Upper lobe of right lung (tissue), 1 donor: ENCODE results near the gene ASIC2. TPM values are rescaled to one million over a fixed set of nuclear protein-coding genes. Genes with fewer than 3 reads are reported as not detected.
A peak's percentile ranks its signal among the peaks of the same experiment; 100 is the strongest.

Source experiments
- ATAC-seq: fragments of 200-7000 bp; cut with Tn5 transposase; one replicate; pipeline ENCODE4 v1.9.1; 2020; ENCODE audit warnings: mild to moderate bottlenecking, moderate library complexity
- DNase-seq: peaks from one replicate; pipeline ENCODE4 v3.0.0-alpha.2; 2020
- H3K27ac ChIP-seq: fragments of 200-600 bp; one replicate; pipeline ENCODE4 v1.8.0; 2022
- H3K27me3 ChIP-seq: fragments of 200-600 bp; one replicate; pipeline ENCODE4 v1.8.0; 2022; ENCODE audit warnings: mild to moderate bottlenecking
- H3K36me3 ChIP-seq: fragments of 200-600 bp; one replicate; pipeline ENCODE4 v1.8.0; 2022
- H3K4me1 ChIP-seq: fragments of 200-600 bp; one replicate; pipeline ENCODE4 v1.8.0; 2022
- H3K4me3 ChIP-seq: fragments of 200-600 bp; one replicate; pipeline ENCODE4 v1.8.0; 2022; ENCODE audit warnings: mild to moderate bottlenecking
- H3K9me3 ChIP-seq: fragments of 200-600 bp; one replicate; pipeline ENCODE4 v1.8.0; 2022
- intact Hi-C: fragments of 100-400 bp; cut with DNase I; formaldehyde crosslinking; loops from one replicate; pipeline ENCODE4 v1.11.0; 2022
- total RNA-seq: library from RNA; stranded (reverse); fragmentation: NEBNext Ultra II Directional; extraction: Animal tissue kit (Norgen Biotek cat#: 25700); gene quantifications from one replicate; pipeline ENCODE4 v1.2.1, GENCODE V29; 2021
- TF ChIP-seq, protein P1 (sequence below): fragments of 200-600 bp; IDR thresholded peaks from one replicate; pipeline ENCODE4 v1.8.0; 2022; ENCODE audit warnings: antibody characterized with exemption
- donor health status: DM: no; HTN: yes; CAD: no; lungs with severe emphysema.

ASIC2 gene
- total RNA-seq, 1 donor from 2014 or later = not detected

DNA sequence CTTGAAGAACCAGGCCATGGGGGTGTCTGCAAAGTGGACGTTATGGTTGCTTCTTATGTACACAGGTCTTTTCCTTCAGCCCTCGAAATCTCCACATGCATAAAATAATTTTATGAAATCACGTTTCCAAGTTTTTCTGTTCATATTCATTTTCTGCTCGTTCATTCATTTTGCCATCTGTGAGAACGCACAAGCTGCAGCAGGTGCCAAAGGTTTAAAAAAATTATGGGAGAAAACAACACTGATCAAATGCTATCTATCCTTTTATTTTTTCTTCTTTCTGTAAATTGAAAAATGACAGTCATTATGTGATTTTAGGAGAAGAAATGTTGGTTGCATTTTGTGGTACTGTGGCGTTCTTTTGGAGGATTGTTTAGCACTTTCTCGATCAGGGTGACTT, 285.9 kb downstream of the ASIC2 start:
- Histone ChIP-seq H3K27ac (no peak overlapping the region), H3K4me1 (no peaks in the 10 kb centered on the region), H3K9me3 (no peaks in the 10 kb centered on the region), H3K36me3 (no peaks in the 10 kb centered on the region), H3K4me3 (no peak overlapping the region), H3K27me3 (no peaks in the 10 kb centered on the region)
- no peak for ATAC-seq
- DNase-seq = no peak
- intact Hi-C loops = no loop called here
- TF ChIP-seq, protein P1, sequence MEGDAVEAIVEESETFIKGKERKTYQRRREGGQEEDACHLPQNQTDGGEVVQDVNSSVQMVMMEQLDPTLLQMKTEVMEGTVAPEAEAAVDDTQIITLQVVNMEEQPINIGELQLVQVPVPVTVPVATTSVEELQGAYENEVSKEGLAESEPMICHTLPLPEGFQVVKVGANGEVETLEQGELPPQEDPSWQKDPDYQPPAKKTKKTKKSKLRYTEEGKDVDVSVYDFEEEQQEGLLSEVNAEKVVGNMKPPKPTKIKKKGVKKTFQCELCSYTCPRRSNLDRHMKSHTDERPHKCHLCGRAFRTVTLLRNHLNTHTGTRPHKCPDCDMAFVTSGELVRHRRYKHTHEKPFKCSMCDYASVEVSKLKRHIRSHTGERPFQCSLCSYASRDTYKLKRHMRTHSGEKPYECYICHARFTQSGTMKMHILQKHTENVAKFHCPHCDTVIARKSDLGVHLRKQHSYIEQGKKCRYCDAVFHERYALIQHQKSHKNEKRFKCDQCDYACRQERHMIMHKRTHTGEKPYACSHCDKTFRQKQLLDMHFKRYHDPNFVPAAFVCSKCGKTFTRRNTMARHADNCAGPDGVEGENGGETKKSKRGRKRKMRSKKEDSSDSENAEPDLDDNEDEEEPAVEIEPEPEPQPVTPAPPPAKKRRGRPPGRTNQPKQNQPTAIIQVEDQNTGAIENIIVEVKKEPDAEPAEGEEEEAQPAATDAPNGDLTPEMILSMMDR = no peak

DNA sequence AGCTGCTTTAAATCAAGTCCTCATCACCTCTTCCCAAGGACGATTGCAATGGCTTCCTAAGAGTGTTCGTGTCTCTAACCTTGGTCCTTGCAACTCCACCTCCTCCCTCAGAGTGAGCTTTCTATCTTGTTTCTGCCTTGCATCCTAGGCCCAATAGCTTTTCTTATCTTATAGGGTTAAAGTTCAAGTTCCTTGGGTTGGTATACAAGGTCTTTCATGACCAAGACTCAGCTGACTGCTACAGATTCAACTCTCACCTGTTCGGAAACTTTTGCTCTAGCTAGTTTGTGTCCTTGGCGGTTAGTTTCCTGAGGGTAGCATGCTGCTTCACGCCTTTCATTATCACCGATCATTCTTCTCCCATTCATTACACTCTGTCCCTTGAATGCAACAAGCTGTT, 290.8 kb downstream of the ASIC2 start:
- DNase-seq = no peak
- no peak overlapping the region for H3K27ac ChIP-seq
- no peak for ATAC-seq

DNA sequence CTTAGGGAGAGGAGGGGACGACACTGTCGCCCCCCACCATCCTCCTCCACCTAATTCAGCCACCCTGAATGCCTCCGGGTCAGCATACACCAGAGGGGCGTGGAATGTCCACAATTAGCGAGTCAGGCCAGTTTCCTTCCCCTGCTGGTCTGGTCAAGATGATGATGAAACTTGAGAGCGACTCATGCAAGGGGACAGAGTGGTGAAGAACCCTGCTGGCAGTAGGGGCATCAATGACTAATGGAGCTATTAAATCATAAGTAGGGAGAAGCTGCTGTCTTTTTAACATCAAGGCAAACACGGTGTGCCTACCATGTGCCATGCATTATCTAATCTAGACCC, 294.2 kb downstream of the ASIC2 start:
- TF ChIP-seq, protein P1 = no peak
- no peak overlapping the region for H3K27ac ChIP-seq
- no peak for ATAC-seq
- H3K27me3 ChIP-seq = peaks cover 5% of the 10 kb centered on the region
- H3K4me1 ChIP-seq = peaks cover 7% of the 10 kb centered on the region
- intact Hi-C loops = no loop called here
- DNase-seq = no peak
- H3K36me3 ChIP-seq = no peaks in the 10 kb centered on the region
- H3K9me3 ChIP-seq = no peaks in the 10 kb centered on the region
- no peak overlapping the region for H3K4me3 ChIP-seq

More for the DNA sequence above, 290.8 kb downstream of the ASIC2 start:
- Histone ChIP-seq H3K27me3 (peaks cover 5% of the 10 kb centered on the region), H3K36me3 (no peaks in the 10 kb centered on the region), H3K4me3 (no peak overlapping the region), H3K4me1 (peaks cover 7% of the 10 kb centered on the region), H3K9me3 (no peaks in the 10 kb centered on the region)
- intact Hi-C loops = no loop called here
- TF ChIP-seq, protein P1 = no peak

DNA sequence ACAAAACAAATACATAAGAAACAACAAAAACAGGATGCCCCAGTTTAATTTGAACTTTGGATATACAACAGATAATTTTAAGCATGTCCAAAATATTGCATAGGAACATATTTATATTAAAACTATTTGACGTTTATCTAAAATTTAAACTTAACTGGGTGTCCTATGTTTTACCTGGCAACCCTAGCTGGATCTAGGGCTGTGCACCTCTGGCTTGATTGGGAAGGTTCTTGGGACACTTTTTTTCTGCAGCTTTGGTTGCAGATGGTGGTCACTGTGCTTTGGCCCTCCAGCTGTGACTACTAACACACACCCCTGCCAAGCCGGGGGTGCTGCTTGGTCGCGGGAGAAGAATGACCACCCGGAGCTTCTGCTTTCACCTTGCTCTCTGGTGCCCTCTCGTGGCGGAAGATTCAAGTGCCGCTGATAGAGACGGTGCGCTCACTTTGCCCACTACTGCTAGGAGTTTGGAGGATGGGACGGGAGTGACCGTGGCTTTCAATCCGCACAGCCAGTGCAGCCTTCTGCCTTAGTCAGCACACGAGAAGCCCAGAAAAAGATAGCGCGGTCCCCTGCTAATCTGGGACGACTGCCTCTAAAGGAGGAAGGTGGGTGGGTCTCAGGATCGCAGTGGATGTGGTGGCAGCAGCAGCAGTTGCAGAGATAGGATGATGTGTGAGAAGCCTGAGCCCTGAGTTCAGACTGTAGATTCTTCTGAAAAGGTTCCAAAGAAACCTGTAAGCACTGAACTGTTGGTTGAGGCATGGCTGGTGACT, 294.8 kb downstream of the ASIC2 start:
- H3K4me1 ChIP-seq = peaks cover 7% of the 10 kb centered on the region
- H3K27ac ChIP-seq = no peak overlapping the region
- H3K4me3 ChIP-seq = no peak overlapping the region
- intact Hi-C loops = no loop called here
- no peaks in the 10 kb centered on the region for H3K9me3 ChIP-seq
- peak; percentile 82 for DNase-seq
- TF ChIP-seq, protein P1 = peak; percentile 95
- H3K27me3 ChIP-seq = peaks cover 5% of the 10 kb centered on the region
- H3K36me3 ChIP-seq = no peaks in the 10 kb centered on the region
- ATAC-seq = peak; percentile 83

DNA sequence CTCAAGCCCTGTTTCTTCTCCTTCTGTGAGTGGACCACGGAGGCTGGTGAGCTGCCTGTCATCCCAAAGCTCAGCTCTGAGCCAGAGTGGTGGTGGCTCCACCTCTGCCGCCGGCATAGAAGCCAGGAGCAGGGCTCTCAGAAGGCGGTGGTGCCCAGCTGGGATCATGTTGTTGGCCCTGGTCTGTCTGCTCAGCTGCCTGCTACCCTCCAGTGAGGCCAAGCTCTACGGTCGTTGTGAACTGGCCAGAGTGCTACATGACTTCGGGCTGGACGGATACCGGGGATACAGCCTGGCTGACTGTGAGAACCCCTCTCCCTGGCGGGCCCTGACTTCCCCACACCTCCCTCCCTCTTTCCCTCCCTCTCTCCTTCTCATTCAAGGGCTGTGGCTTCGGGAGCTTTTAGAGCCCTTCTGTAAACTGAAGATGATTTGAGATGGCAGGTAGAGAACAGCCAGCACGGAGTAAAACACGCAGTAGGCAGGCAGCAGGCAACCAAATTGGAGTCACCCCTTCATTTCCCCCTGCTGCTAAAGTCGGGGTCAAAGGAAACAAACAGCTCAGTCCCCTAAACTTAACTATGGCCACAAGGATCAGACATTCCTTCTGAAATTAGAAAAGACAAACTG, 297.6 kb downstream of the ASIC2 start:
- Histone ChIP-seq H3K27me3 (peaks cover 5% of the 10 kb centered on the region), H3K36me3 (no peaks in the 10 kb centered on the region), H3K9me3 (no peaks in the 10 kb centered on the region), H3K4me3 (no peak overlapping the region), H3K27ac (no peak overlapping the region), H3K4me1 (peaks cover 7% of the 10 kb centered on the region)
- ATAC-seq (no peak), DNase-seq (no peak)
- intact Hi-C loops = no loop called here
- TF ChIP-seq, protein P1 = no peak
